HS-5 (cell line): Measurements from ENCODE around the gene PEX16.

Experiments used
- DNase-seq: peaks from one replicate; pipeline ENCODE4 v3.0.0-alpha.2; 2012; ENCODE audit warnings: low read depth

PEX16 gene

DNA sequence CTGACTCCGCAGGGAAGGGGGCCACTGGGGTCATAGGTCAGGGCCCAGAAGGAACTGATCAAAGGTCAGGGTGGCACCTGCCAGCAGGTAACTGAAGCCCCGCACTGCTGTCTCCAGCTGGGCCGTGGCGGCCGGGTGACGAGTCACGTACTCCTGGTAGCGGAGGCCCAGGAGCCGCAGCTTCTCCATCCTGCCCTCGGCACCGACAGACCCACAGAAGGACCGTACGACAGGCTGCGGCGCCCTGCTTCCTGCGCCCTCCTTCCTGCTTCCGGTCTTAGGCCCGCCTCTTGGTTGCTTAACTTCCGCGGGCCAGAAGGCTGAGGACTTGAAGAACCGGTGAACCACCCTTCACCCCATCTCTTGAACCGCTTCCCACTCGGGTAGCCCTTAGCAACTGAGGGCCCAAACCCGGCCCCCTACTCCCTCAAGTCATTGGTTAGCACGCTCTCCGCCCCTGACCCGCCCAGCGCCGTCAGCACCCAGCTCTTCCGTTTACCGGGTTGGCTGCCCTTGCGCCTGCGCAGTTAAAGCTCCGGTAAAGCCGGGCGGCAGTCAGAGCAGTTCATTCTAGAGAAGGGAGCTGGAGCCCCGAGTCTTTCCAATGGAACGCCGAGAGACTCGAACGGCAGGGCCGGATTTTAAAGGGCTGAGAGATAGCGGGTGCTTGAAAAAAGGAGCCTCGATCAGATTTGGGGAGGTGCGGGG is at the start of gene PEX16:
PEX16 (minus strand) TSS at position 255 of the 708 bp plus-strand sequence; CDS start at position 189, 66 bp downstream.
- peak; percentile 96 for DNase-seq

DNA sequence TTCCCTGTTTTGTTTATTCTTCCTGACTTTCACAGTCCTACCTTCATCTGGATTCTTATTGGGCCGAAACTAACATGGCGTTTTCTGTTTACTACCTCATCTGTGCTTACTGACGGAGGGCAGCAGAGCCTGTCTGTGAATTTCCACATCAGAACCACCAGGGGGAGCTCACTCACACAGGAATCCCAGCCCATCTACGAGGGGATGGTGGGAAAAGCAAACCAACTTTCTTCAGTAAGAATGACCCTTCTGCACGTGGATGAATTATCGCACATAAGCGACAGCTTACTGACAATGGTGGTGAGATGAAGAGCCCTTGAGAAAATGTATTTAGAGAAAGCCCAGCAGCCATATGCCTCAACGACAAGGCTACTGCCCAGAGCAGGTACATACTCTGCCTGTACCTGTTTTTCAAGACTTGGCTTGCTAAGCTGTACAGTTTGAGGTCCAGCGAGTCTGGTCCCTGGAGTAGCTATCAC is 47.3 kb upstream of the PEX16 start:
- DNase-seq: peak; percentile 34

DNA sequence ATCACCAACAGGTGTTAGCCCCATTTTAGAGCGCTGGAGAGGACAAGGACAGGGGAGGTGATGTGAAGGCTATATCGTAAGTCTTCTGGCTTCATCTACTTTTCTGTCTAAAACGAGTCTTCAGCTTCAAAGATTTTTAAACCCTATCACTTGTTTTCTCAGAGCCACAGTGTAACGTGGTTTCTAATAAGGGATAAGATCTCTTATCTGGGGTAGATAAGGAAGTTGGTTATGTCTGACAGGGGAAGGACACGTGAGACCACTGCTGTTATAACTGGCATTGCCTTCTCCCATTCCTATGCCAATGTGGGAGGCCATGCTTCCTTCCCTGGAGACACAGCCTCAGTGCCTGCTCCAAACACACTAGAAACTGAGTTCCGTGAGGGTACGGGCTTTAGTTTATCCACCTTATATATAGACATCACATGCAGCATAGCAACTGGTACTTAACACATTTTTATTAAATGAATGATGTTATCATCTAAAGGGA is 44.1 kb upstream of the PEX16 start:
- DNase-seq: no peak

DNA sequence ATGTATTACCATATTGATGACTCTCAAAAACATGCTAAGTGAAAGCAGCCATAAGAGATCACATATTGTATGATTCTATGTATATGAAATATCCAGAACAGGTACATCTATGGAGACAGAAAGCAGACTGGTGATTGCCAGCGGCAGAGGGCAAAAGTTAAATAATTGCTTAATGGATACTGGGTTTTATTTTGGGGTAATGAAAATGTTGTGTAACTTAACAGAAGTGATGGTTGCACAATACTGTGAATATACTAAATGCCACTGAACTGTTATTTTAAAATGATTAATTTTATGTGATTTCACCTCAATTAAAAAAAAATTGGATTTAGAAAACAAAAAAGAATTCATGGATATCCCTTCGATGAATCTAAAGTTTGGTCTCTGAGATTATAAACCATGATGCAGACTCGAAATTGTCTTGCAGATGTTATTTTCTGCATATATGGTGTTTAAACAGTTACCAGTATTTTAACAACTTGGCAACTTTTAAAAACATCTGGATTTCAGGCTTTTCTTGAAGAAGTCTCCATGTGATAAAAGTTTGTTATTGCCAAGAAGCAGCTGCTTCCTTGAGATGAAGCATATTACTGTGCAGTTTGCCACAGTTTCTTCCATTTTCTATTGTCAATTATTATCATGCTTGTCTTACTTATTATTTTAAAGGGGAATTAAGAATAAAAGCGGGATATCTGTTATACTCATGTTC is 42.9 kb upstream of the PEX16 start:
- DNase-seq: no peak

DNA sequence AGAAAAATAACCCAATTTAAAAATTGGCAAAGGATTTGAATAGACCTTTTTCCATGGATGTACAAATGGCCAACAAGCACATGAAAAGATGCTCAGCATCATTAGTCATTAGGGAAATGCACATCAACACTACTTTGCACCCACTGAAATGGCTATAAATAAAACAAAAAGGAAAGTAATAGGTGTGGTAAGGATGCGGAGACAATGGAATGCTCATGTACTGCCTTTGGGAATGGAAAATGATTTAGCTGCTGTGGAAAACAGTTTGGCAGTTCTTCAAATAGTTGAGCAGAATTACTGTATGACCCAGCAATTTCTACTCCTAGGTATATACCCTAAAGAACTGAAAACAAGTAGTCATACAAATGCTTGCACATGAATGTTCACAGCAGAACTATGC is 42.2 kb upstream of the PEX16 start:
- DNase-seq: no peak

DNA sequence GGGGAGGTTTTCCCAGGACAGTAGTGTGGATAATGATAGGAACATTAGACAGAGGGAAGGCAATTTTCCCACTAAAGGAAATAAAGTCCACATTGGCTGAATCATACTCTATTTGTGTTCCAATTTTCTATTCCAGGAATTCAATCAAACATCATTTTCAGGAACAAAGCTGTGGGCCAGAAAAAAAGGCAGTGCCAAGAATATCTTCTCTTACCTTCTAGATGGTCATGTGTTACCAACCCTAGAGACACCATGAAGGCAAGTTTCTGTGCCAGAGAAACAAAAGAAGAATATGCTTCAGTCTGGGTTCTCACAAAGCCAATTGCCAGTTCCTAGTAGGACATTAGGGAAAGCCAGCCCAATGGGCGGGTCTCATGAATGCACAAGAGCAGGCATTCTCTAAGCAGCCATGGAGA is 32.3 kb upstream of the PEX16 start:
- no peak for DNase-seq

DNA sequence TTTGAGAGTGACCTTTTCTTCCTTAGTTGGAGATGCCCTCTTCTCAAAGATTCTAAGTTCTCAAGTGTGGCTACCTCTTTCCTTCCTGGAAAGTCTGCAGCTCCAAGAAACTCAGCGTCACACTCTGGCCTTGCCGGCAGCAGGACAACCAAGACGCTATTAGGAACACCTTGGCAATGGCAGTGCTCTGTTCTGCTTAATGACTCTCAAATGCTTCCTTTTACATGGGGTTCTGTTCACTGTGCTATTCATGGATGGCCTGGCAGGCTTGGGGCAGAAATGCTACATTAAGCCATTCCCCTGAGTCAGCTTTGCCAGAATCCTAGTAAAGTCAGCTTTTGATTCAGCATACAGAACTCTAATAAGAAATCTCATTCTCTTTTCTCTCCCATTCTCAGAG is 30.7 kb upstream of the PEX16 start:
- no peak for DNase-seq

DNA sequence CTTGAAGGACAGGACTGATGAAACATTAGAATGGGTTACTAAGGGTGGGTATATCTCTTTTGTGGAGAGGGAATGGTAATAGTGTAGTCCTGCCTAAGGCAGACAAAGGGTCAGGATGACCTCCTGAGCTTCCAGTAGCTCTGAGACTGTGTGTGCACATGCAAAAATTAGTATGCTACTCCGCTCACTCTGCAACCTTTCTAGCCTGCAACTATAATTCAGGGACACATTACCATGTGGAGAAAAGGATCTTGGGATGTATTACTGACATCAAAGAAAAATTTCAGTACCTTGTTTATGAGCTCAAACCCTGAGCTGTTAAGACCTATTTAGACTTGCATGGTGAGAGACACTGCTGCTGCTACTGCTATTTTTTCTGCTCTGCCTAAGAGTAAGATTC is 30.2 kb upstream of the PEX16 start:
- DNase-seq: no peak

DNA sequence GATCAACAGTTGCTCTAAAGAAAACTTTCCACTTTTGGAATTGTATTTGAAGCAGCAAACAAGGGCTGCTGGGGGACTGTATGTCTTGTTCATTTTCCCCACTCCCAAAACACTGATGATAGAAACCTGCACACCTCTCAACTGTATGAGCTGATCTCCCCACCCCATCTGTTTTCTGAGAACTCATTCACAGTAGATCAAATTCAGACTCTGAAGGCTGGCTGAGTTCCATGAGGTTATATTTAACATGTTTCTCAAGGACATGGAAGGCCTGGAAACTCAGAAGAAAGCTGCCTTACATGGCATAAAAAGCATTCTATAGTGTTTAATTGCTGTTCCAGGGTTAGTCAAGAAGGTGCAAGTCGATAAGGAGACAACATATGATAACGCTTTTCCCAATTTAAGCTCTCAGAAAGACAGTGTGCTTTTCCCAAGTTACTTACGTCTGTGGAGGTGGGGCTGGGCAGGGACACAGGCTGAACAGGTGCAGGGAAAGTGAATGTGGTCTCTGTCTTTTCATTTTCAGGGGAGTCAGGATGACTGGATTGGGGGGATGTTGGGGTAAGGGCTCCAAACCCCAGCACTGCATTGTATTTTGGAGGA is 27.8 kb upstream of the PEX16 start:
- DNase-seq: no peak

DNA sequence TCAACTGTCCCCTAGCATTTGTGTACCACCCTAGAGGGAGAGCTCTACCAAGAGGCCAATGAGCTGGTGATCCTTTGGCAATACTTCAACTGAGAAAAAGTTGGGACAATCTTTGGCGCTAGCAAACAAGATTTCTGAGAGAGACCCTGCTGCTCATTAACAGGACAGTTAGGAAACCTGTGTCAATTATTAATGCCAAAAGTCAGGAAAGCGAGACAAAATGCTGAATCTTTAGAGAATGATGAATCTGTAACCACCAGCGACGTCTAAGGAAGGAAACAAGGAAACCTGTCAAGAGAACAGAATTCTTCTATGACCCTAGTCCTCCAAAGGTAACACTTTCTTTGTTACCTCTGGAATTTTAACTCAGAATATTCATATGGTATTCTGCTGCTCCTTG is 24.7 kb upstream of the PEX16 start:
- DNase-seq: no peak

DNA sequence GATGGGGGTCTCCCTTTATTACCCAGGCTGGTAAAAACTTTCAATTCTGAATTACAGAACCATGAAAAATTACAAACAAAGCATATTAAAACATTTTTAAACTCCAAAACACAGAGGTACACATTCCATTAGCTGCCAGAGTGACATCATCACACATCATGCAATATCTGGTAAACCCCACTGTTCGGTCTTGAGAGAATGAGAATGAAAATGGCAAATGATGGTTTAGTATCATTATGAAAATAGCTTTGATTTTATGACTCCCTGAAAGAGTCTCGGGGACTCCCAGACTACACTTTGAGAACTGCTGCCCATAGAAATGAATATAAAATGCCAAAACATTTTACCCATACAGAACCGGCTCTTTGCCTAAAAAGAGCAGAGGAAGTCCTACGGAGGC is 23.6 kb upstream of the PEX16 start:
- DNase-seq: no peak

DNA sequence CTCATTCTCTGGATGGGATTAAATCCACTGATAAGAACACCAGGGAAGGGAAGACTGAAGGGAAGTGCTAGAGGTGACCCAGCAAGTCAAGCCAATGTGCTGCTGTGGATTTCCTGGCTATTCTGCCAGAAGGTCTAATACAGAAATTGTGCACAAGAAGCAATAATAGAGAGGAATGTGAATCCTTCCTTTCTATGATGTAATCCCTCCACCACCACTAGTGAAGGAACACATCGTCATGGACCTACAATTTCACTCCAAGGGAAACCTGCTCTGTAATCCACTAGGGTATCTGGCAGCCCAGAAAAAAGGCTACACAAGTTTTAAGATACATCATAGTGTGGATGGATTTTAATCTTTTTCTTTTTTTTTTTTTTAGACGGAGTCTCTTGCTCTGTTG is 22.2 kb upstream of the PEX16 start:
- DNase-seq: no peak

DNA sequence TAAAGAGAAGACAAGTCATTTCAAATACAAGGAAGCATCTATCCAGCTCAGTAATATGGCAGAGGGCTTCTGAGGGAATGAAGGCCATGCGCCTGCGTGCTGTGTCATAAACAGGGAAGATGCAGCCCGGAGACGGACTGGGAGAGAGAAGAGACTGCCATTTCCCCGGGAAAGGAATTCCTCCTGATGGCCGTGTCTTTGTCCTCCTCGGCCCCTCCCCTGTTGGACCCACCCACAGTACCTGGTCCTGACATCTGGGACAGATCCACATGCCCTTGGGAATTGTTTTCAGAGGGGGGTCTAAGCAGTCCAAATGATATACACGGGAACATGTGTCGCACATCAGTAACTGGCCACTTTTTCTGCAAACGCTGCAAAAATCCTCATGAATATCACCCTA is 20.2 kb upstream of the PEX16 start:
- DNase-seq: no peak

DNA sequence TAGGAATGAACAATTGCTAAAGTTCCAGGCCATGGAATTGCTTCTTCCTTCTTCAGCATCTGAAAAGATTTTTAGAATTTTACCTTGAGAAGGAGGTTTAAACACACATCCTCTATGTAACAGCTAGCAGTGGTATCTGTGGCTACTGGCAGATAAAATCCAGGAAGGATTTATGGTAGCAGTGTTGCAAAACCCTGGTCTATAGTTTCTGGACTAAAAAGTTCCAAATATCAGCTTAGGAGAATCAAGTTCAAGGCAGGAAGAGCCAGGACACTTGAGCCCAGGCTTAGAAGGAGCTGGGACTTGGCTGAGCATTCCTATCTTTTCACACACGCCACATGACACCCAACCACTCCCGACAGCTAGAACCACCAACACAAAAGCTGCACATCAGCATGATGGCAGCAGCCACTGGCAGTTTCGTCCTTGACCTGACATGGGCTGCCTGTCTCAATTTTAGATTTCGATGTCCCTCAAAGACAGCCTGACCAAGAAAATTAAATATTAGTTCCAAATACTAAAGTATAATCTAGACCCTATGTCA is 18.9 kb upstream of the PEX16 start:
- no peak for DNase-seq

DNA sequence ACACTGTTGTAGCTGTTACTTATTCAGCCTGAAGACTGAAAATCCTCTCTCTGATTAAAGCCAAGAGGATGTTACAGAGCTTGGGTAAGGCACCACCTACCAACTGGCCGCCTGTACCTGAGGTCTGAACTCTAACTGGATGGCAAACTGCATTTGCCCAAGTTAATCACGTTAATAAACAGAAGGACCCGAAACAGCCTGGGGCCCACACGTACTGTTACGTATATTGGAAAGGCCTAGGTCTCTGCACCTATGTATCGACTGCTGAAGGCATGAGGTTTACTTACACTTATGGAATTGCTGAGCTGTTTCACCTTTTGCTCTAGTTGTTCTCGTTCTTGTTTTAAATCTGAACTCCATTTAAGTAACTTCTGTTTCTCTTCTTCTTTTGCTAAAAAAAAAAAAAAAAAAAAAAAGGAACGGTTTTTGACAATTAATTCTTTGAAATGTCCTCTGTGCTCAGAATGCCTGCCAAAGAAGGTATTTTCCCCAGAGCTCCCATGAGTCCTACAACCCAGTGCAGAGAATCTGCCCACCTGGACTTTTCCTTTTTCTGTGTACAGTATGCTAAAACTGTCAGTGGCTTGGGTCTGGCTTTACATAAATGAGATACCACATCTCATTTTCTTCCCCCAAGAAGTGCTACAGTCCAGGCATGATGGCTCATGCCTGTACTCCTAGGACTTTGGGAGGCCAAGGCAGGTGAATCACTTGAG is 17.8 kb upstream of the PEX16 start:
- DNase-seq: no peak

DNA sequence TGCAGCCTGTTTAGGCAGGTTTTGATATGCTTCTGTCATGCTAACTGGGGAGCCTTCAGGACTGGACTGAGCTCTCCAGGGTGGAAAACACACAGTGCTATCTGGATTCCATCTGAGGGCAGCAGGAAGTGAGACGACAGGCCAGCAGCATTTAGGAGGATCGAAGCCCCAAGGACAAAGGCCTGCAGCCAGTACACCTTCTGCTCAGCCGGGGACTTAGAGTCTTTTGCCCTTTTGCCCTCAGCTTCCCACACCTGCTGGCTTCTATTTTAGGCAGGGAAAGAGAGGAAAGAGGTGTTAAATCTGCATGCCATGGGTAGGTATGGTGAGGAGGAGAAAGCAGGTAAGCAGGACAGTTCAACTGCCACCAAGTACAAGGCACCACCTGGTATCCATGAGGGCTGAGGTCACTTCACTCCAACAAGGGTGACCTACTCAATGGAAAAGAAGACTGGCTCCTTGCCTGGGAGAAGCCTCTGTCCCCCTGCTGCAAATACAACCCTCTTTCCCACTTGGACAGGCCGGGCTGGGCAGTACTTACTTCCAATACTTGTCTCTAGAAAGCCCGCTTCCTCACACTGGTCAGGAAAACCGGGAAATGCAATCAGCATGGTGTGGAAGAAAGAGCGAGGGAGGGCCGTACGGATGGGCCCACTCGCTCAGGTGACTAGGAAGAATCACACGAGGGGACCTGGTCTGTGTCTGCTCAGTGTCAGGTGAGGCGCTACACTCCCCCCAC is 17.1 kb upstream of the PEX16 start:
- DNase-seq: no peak

DNA sequence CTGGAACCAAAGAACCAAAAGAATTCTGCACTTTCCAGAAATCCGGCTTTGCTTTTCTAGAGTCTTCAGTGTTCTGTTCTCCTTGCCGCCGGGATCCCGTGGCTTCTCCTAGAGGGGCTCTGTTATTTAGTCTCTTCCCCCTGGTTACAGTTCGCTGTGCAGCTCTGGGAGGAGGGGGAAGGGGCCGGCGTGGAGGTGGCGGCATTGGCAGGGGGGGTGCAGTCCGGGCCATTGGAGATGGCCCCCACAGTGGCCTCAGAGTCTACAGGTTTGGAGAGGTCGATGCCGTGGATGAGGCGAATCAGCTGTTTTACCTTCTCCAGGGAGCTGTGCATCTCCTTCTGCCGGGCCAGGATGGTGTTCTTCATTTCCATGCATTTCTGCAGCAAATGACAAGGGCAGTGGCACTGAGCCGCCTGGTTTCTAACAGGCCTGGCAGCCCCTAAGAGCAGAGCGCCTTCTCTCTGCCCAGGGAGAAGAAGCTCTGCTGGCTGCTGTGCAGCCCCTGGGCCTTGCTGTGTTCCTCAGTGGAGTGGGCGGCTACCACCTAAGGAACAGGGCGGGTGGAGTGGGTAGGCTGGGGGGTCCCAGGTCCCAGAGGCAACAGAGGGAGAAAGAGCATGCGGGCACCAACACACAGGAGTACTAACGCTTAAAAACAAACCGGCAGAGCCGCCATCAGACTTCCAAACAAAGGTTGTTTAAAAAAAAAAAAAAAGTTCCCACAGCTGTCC is 16.3 kb upstream of the PEX16 start:
- no peak for DNase-seq

DNA sequence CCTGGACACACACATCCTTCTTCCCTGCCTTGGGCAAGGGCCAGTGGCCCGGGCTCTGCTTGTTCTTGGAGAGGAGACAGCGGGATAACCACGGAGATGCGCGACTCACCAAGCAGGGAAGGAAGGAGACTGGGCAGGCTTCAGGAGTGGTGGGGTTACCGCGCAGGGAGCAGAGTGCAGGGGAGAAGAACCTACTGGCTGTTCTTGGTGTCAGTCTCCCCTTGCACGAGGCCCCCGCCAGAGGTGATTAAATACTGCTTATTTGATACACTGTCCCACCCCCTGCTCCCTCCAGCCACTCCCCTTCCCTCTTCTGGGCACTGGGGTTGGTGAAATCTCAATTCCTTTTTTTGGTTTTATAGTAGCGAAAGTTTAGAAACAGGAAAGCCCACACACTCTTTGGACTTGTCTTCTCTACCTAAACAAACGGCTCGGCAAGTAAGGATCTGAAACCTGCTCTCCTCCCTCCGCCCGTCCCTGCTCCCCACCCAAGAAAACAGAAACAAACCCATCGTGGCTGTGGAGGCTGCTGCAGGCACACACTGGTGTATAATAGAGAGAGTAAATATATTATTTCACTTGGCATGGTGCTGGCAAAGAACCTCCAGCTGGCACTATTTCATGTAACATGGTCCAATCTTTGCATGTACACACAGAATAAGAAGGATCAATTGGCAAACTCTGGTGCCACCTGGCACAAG is 15.6 kb upstream of the PEX16 start:
- DNase-seq: peak; percentile 6

DNA sequence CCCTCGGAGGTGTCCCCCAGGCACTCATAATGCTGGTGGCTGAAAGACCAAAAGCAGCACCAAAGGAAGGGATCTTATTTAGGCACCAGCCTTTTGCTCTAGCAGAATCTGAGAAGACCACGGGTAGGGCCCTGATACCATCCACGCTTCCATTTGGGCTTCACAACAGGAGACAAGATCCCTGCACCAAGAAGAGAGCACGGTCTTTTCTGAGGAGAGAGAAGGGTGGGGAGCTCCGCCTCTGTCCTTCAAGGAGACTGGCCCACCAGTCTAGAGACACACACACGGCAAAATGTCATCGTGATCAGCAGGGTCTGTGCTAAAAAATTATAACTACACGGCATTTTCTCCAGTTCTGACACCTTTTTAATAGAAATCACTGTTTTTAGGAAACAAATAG is 14.5 kb upstream of the PEX16 start:
- no peak for DNase-seq

DNA sequence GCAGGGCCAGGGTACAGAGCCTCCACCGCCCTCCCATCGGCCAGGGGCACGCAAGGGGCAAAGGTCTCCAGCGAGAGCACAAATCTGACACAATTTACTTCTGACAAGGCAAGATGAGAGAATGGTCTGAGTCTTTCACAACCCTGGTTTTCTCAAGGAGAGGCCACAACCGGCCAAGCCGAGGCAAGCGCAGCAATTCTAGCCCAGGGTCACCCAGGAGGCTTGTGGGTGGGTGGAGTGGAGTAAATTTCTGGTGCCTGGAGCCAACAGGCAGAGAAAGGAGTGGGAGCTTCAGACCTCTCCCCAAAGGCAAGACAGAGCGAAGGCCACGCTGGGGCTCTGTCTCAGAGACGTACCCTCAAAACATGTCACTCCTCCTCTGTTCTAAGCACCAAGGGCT is 14.1 kb upstream of the PEX16 start:
- no peak for DNase-seq
